PC-9 (cell line): ENCODE measurements around the gene BFSP1. TPM values are rescaled to one million over a fixed set of nuclear protein-coding genes. Genes with fewer than 3 reads are reported as not detected.

Source experiments
- BruUV-seq: library from RNA; stranded (reverse); fragments of 400-500 nt; replicated peaks from 2 replicates; lab custom pipeline; 2021; lab: Mats Ljungman, UMichigan
- CTCF ChIA-PET: fragments of 300-600 bp; sonication (Branson Sonifier 250); formaldehyde crosslinking; loops from one replicate; lab custom pipeline; 2022; ENCODE audit warnings: antibody characterized with exemption; lab: Charles Lee
- POLR2A ChIA-PET: fragments of 300-600 bp; sonication (Branson Sonifier 250); formaldehyde crosslinking; loops from one replicate; lab custom pipeline; 2022; ENCODE audit warnings: antibody characterized with exemption; ENCODE audit not compliant: unreplicated experiment; lab: Charles Lee
- DNase-seq, 2 experiments: peaks; one replicate each; pipeline versions ENCODE4 v3.0.0 to v3.0.0-alpha.2; 2015 to 2022; ENCODE audit warnings: mixed read lengths in 1 of 2
- H2AFZ ChIP-seq: fragments of 200-600 bp; sonication (generic); 2 replicates; pipeline ENCODE4 v1.8.1; 2017; ENCODE audit warnings: antibody characterized with exemption
- H3F3A ChIP-seq: fragments of 200-600 bp; sonication (generic); 2 replicates; pipeline ENCODE4 v1.8.1; 2017; ENCODE audit warnings: antibody characterized with exemption, mild to moderate bottlenecking, low read depth; ENCODE audit not compliant: insufficient read depth
- H3K27ac ChIP-seq: fragments of 200-600 bp; sonication (generic); 2 replicates; pipeline ENCODE4 v1.6.1; 2016; ENCODE audit warnings: mixed run types
- H3K27me3 ChIP-seq: fragments of 200-600 bp; sonication (generic); 2 replicates; pipeline ENCODE4 v1.6.1; 2016; ENCODE audit warnings: low read depth, mixed run types; ENCODE audit not compliant: insufficient read depth
- H3K36me3 ChIP-seq: fragments of 200-600 bp; sonication (generic); 2 replicates; pipeline ENCODE4 v1.6.1; 2016; ENCODE audit warnings: low read depth, mixed run types
- H3K4me1 ChIP-seq: fragments of 200-600 bp; sonication (generic); replicated peaks from 2 replicates; pipeline ENCODE4 v1.6.1; 2016; ENCODE audit warnings: mixed run types; ENCODE audit not compliant: insufficient read depth
- H3K4me2 ChIP-seq: fragments of 200-600 bp; sonication (generic); 2 replicates; pipeline ENCODE4 v1.6.1; 2017; ENCODE audit warnings: mixed run types
- H3K4me3 ChIP-seq: fragments of 200-600 bp; sonication (generic); 2 replicates; pipeline ENCODE4 v1.6.1; 2016; ENCODE audit warnings: mixed run types
- H3K79me2 ChIP-seq: fragments of 200-600 bp; sonication (generic); 2 replicates; pipeline ENCODE4 v1.6.1; 2017; ENCODE audit warnings: low read depth, mixed run types
- H3K9me2 ChIP-seq: fragments of 200-600 bp; sonication (generic); 2 replicates; pipeline ENCODE4 v1.8.1; 2017; ENCODE audit warnings: mild to moderate bottlenecking; ENCODE audit not compliant: insufficient read depth
- H3K9me3 ChIP-seq: fragments of 200-600 bp; sonication (generic); 2 replicates; pipeline ENCODE4 v1.8.1; 2016; ENCODE audit warnings: low read depth; ENCODE audit not compliant: insufficient read depth
- H4K20me1 ChIP-seq: fragments of 200-600 bp; sonication (generic); 2 replicates; pipeline ENCODE4 v1.8.1; 2017; ENCODE audit not compliant: insufficient read depth
- CTCF ChIP-seq: fragments of 200-600 bp; sonication (generic); conservative IDR thresholded peaks from 2 replicates; pipeline ENCODE4 v1.6.1; 2017; ENCODE audit warnings: mixed run types, antibody characterized with exemption, mild to moderate bottlenecking, moderate library complexity
- EZH2 ChIP-seq: fragments of 200-600 bp; sonication (generic); IDR thresholded peaks from 2 replicates; pipeline ENCODE4 v1.8.0; 2017; ENCODE audit warnings: antibody characterized with exemption, low read depth
- intact Hi-C: fragments of 100-400 bp; cut with micrococcal nuclease; formaldehyde crosslinking; loops from one replicate; pipeline ENCODE4 v1.10.0; 2022; ENCODE audit not compliant: unreplicated experiment
- total RNA-seq: library from RNA; stranded (reverse); gene quantifications from 2 replicates; pipeline ENCODE4 v1.2.3, GENCODE V29; 2021

The BFSP1 gene
- total RNA-seq, 1 experiment from 2014 or later, result 13.8 TPM

- H3K27me3 ChIP-seq, result peaks cover 65% of the 10 kb centered on the region
- TF ChIP-seq EZH2, result no peak
- no peak for TF ChIP-seq CTCF
- no peaks in the 10 kb centered on the region for H3K36me3 ChIP-seq
- DNase-seq, result no peak
- no peaks in the 10 kb centered on the region for H3F3A ChIP-seq
- H3K9me3 ChIP-seq, result no peaks in the 10 kb centered on the region
- no peak overlapping the region for H3K27ac ChIP-seq
- H3K4me2 ChIP-seq, result no peak overlapping the region
- no peak overlapping the region for H3K4me3 ChIP-seq
- no peaks in the 10 kb centered on the region for H3K9me2 ChIP-seq
- H2AFZ ChIP-seq, result no peak overlapping the region
- ChIA-PET CTCF (no interaction called here), POLR2A (no interaction called here)
- no peaks in the 10 kb centered on the region for H3K79me2 ChIP-seq
- H3K4me1 ChIP-seq, result no peaks in the 10 kb centered on the region
- no TSS peak for BruUV-seq
- no peaks in the 10 kb centered on the region for H4K20me1 ChIP-seq
- intact Hi-C loops, result no loop called here
These were observed 64.0 kb downstream of the BFSP1 start for GRCh38 chr20:17467120-17467655.

- no peak for TF ChIP-seq EZH2
- TF ChIP-seq CTCF, result no peak
- H3F3A ChIP-seq, result no peaks in the 10 kb centered on the region
- no peak overlapping the region for H3K4me3 ChIP-seq
- ChIA-PET CTCF (no interaction called here), POLR2A (no interaction called here)
- H3K36me3 ChIP-seq, result no peaks in the 10 kb centered on the region
- H3K4me2 ChIP-seq, result no peak overlapping the region
- H3K27ac ChIP-seq, result no peak overlapping the region
- no peaks in the 10 kb centered on the region for H3K9me3 ChIP-seq
- no peak overlapping the region for H2AFZ ChIP-seq
- H4K20me1 ChIP-seq, result no peaks in the 10 kb centered on the region
- H3K79me2 ChIP-seq, result no peaks in the 10 kb centered on the region
- peaks cover 65% of the 10 kb centered on the region for H3K27me3 ChIP-seq
- DNase-seq, result no peak
- no peaks in the 10 kb centered on the region for H3K4me1 ChIP-seq
- no TSS peak for BruUV-seq
- H3K9me2 ChIP-seq, result no peaks in the 10 kb centered on the region
- intact Hi-C loops, result no loop called here
These were observed 64.5 kb downstream of the BFSP1 start for GRCh38 chr20:17466641-17467040.

GRCh38 chr20:17465236-17465635 is 65.9 kb downstream of the BFSP1 start:
- TF ChIP-seq CTCF, result no peak
- no peak for TF ChIP-seq EZH2
- H3K4me3 ChIP-seq, result no peak overlapping the region
- H3K9me2 ChIP-seq, result no peaks in the 10 kb centered on the region
- ChIA-PET POLR2A (interaction anchor here (0.5 kb wide), 1 partner anchor 259 kb away, joined by 4 read pairs; no protein-coding TSS in a partner anchor), CTCF (no interaction called here)
- no peaks in the 10 kb centered on the region for H3K4me1 ChIP-seq
- H3K27me3 ChIP-seq, result peaks cover 55% of the 10 kb centered on the region
- H3K27ac ChIP-seq, result no peak overlapping the region
- no peak for DNase-seq
- intact Hi-C loops, result no loop called here
- no peaks in the 10 kb centered on the region for H3K9me3 ChIP-seq
- H2AFZ ChIP-seq, result no peak overlapping the region
- no peaks in the 10 kb centered on the region for H4K20me1 ChIP-seq
- no peak overlapping the region for H3K4me2 ChIP-seq
- no peaks in the 10 kb centered on the region for H3K79me2 ChIP-seq
- no TSS peak for BruUV-seq
- no peaks in the 10 kb centered on the region for H3F3A ChIP-seq
- H3K36me3 ChIP-seq, result no peaks in the 10 kb centered on the region
